Hepatocyte (in vitro differentiated cells): ENCODE results near the gene FAF1. TPM values are rescaled to one million over a fixed set of nuclear protein-coding genes. Genes with fewer than 3 reads are reported as not detected.

Source experiments
- DNase-seq: peaks from one replicate; pipeline ENCODE4 v3.0.0-alpha.2; 2016; ENCODE audit warnings: low spot score
- H2AFZ ChIP-seq: fragments of 200-600 bp; sonication (generic); 2 replicates; pipeline ENCODE4 v1.6.0; 2016; ENCODE audit warnings: antibody characterized with exemption, mild to moderate bottlenecking
- H3K27ac ChIP-seq: fragments of 200-600 bp; sonication (generic); 2 replicates; pipeline ENCODE4 v1.5.1; 2016; ENCODE audit warnings: mild to moderate bottlenecking
- H3K27me3 ChIP-seq: fragments of 200-600 bp; sonication (generic); 2 replicates; pipeline ENCODE4 v1.6.1; 2016
- H3K36me3 ChIP-seq: fragments of 200-600 bp; sonication (generic); replicated peaks from 2 replicates; pipeline ENCODE4 v1.5.1; 2016; ENCODE audit warnings: low read depth; ENCODE audit not compliant: insufficient read depth
- H3K4me1 ChIP-seq: fragments of 200-600 bp; sonication (generic); 2 replicates; pipeline ENCODE4 v1.5.1; 2016; ENCODE audit warnings: mild to moderate bottlenecking, moderate library complexity; ENCODE audit not compliant: insufficient read depth
- H3K4me2 ChIP-seq: fragments of 200-600 bp; sonication (generic); 2 replicates; pipeline ENCODE4 v1.6.0; 2016
- H3K4me3 ChIP-seq: fragments of 200-600 bp; sonication (generic); 2 replicates; pipeline ENCODE4 v1.5.1; 2016; ENCODE audit warnings: mild to moderate bottlenecking
- H3K79me2 ChIP-seq: fragments of 200-600 bp; sonication (generic); 2 replicates; pipeline ENCODE4 v1.6.0; 2017; ENCODE audit warnings: mild to moderate bottlenecking
- H3K9me2 ChIP-seq: fragments of 200-600 bp; sonication (generic); replicated peaks from 2 replicates; pipeline ENCODE4 v1.6.0; 2017; ENCODE audit warnings: mild to moderate bottlenecking; ENCODE audit not compliant: insufficient read depth
- H3K9me3 ChIP-seq: fragments of 200-600 bp; sonication (generic); 2 replicates; pipeline ENCODE4 v1.5.1; 2016; ENCODE audit warnings: low read depth, mild to moderate bottlenecking
- H4K20me1 ChIP-seq: fragments of 200-600 bp; sonication (generic); 2 replicates; pipeline ENCODE4 v1.6.0; 2016; ENCODE audit warnings: mild to moderate bottlenecking; ENCODE audit not compliant: insufficient read depth, poor library complexity, severe bottlenecking
- CTCF ChIP-seq: fragments of 200-600 bp; sonication (generic); IDR thresholded peaks from 2 replicates; pipeline ENCODE4 v1.5.1; 2016; ENCODE audit warnings: antibody characterized with exemption, mild to moderate bottlenecking; ENCODE audit not compliant: poor library complexity
- EZH2 ChIP-seq: fragments of 200-600 bp; sonication (generic); IDR thresholded peaks from 2 replicates; pipeline ENCODE4 v1.6.1; 2016; ENCODE audit warnings: antibody characterized with exemption, mild to moderate bottlenecking, borderline replicate concordance
- EZH2phosphoT487 ChIP-seq: fragments of 200-600 bp; sonication (generic); IDR thresholded peaks from one replicate; pipeline ENCODE4 v1.6.1; 2018; ENCODE audit warnings: antibody characterized with exemption, mild to moderate bottlenecking, low read depth, moderate library complexity; ENCODE audit not compliant: unreplicated experiment, severe bottlenecking
- WGBS: methylation state at CpG from one replicate; pipeline ENCODE4 v1.1.6; 2016; ENCODE audit warnings: low lambda C conversion rate; ENCODE audit errors: missing lambda C conversion rate; 5-methylcytosine and 5-hydroxymethylcytosine counted together
- polyA plus RNA-seq: library from polyadenylated mRNA; unstranded; fragments of >200 nt; fragmentation: Nextera tagmentation; extraction: Ambion mirVana; gene quantifications from 2 replicates; pipeline ENCODE4 v1.2.1, GENCODE V29; 2016
- total RNA-seq: library from RNA; depleted of rRNA; stranded (reverse); fragments of >200 nt; gene quantifications from 2 replicates; pipeline ENCODE4 v1.2.3, GENCODE V29; 2014

FAF1 gene
- total and polyA plus RNA-seq, 2 experiments from 2014 or later = 25.7 to 35.5 TPM

DNA sequence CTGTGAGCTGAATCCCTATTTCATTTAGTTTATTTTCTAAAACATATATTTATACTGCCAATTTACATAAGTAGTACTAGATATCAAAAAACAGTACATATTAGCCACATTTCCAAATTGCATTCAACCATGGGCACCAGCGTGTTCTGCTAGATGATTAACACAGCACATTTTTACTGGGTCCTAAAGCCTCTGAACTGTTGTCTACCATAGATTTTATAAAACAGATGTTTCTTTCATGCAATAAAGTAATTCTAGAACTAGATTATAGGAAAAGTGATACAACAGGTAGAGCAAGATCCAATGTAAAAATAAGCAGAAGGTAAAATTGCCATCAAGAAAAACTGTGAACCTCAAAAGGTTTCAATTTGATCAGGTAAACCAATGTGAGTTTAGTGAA is 108.6 kb downstream of the FAF1 start:
- H3K4me1 ChIP-seq = no peaks in the 10 kb centered on the region
- no peak overlapping the region for H3K27ac ChIP-seq
- H3K9me2 ChIP-seq = no peaks in the 10 kb centered on the region
- H2AFZ ChIP-seq = no peak overlapping the region
- no peaks in the 10 kb centered on the region for H4K20me1 ChIP-seq
- H3K9me3 ChIP-seq = no peaks in the 10 kb centered on the region
- no peak for DNase-seq
- H3K4me2 ChIP-seq = no peak overlapping the region
- no peak overlapping the region for H3K4me3 ChIP-seq
- peaks cover 11% of the 10 kb centered on the region for H3K79me2 ChIP-seq
- TF ChIP-seq EZH2phosphoT487 (no peak), CTCF (no peak), EZH2 (no peak)
- WGBS = 95% methylated on average over 1 of the region's 1 CpG
- no peaks in the 10 kb centered on the region for H3K36me3 ChIP-seq
- H3K27me3 ChIP-seq = no peaks in the 10 kb centered on the region

DNA sequence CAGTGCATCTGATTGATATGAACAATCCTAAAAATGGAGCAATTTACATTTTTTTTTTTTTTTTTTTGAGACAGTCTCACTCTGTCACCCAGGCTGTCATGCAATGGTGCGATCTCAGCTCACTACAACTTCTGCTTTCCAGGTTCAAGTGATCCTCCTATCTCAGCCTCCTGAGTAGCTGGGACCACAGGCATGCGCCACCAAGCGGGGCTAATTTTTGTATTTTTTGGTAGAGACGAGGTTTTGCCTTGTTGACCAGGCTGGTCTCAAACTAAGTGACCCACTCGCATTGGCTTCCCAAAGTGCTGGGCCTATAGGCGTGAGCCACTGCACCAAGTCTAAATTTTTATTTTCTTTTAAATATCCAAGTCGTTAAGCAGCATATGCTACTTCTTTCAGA is 109.0 kb downstream of the FAF1 start:
- no peaks in the 10 kb centered on the region for H3K27me3 ChIP-seq
- H3K4me1 ChIP-seq = no peaks in the 10 kb centered on the region
- H3K4me3 ChIP-seq = no peak overlapping the region
- TF ChIP-seq EZH2 = no peak
- no peak for TF ChIP-seq CTCF
- no peak for TF ChIP-seq EZH2phosphoT487
- DNase-seq = no peak
- no peak overlapping the region for H3K4me2 ChIP-seq
- H3K79me2 ChIP-seq = peaks cover 11% of the 10 kb centered on the region
- no peaks in the 10 kb centered on the region for H3K9me3 ChIP-seq
- no peak overlapping the region for H2AFZ ChIP-seq
- H3K9me2 ChIP-seq = no peaks in the 10 kb centered on the region
- no peak overlapping the region for H3K27ac ChIP-seq
- no peaks in the 10 kb centered on the region for H3K36me3 ChIP-seq
- 95% methylated on average over 7 of the region's 7 CpGs for WGBS
- no peaks in the 10 kb centered on the region for H4K20me1 ChIP-seq

DNA sequence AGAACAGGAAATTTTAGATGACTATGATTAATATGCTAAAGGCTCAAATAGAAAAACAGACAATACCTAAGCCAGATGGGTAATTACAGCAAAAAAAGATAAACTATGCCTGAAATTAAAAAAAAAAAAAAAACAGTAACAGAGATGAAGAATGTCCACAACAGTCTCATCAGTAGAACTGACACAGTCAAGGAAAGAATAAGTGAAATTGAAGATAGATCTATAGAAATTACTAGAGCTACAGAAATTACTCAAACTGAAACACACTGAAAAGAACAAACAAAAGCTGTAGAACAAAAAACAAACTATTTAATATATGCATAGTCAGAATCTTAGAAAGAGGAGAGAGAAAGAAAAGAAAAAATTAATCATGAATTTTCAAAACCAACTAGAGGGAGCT is 112.8 kb downstream of the FAF1 start:
- no peaks in the 10 kb centered on the region for H3K36me3 ChIP-seq
- no peak overlapping the region for H3K4me3 ChIP-seq
- no peak overlapping the region for H3K4me2 ChIP-seq
- H2AFZ ChIP-seq = no peak overlapping the region
- H3K4me1 ChIP-seq = no peaks in the 10 kb centered on the region
- H3K9me3 ChIP-seq = no peaks in the 10 kb centered on the region
- no peak for TF ChIP-seq EZH2phosphoT487
- no peak for TF ChIP-seq EZH2
- TF ChIP-seq CTCF = no peak
- peaks cover 11% of the 10 kb centered on the region for H3K79me2 ChIP-seq
- no peaks in the 10 kb centered on the region for H3K27me3 ChIP-seq
- DNase-seq = no peak
- no peaks in the 10 kb centered on the region for H3K9me2 ChIP-seq
- H4K20me1 ChIP-seq = no peaks in the 10 kb centered on the region
- H3K27ac ChIP-seq = no peak overlapping the region
